ENCODE results near the gene STAG1. TPM values are rescaled to one million over a fixed set of nuclear protein-coding genes. Genes with fewer than 3 reads are reported as not detected.
"Not testable (repeated sequence)": the region's sequence is repeated elsewhere in the genome, so short reads cannot be mapped to it uniquely, and the experiment has no call there.

STAG1 gene
- total RNA-seq, 4 donors from 2014 or later, result 39.3 to 53.3 (median 51.3) TPM

DNA sequence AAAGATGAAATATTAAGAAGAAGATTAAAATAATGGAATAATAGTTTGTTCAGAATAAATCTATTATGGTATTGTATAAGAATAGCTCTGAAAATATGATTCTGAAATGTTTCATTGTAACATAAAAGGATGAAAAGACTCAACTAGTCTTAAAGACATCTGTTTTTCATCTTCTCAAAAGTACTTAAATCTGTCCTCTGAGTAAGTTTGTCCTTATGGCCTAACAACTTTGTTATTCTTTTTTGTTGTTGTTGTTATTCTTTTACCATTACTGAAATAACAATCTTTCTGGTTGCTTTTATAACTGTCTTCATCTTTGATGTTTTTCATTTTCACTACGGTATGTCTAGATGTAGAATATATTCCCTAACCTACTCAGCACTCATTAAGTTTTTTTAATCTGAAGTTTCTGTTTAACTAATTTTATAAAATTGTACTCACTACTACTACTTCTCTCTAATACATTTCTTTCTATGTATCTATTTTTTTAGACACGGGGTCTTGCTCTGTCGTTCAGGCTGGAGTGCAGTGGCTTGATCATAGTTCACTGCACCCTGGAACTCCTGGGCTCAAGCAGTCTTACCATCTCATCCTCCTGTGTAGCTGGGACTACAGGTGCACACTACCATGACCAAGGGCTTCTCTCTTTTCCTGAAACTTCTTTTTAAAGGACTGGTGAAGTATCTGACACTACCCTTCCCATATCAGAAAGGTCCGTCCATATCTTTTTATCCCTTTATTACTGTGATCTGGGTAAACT lies 261.4 kb downstream of the STAG1 start:
- TF ChIP-seq POLR2A (IDR thresholded peaks at IDR 0.05) (no peak), POLR2AphosphoS5 (IDR thresholded peaks at IDR 0.05) (no peak), EP300 (IDR thresholded peaks at IDR 0.05) (no peak)
- TF ChIP-seq, protein P1, sequence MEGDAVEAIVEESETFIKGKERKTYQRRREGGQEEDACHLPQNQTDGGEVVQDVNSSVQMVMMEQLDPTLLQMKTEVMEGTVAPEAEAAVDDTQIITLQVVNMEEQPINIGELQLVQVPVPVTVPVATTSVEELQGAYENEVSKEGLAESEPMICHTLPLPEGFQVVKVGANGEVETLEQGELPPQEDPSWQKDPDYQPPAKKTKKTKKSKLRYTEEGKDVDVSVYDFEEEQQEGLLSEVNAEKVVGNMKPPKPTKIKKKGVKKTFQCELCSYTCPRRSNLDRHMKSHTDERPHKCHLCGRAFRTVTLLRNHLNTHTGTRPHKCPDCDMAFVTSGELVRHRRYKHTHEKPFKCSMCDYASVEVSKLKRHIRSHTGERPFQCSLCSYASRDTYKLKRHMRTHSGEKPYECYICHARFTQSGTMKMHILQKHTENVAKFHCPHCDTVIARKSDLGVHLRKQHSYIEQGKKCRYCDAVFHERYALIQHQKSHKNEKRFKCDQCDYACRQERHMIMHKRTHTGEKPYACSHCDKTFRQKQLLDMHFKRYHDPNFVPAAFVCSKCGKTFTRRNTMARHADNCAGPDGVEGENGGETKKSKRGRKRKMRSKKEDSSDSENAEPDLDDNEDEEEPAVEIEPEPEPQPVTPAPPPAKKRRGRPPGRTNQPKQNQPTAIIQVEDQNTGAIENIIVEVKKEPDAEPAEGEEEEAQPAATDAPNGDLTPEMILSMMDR (IDR thresholded peaks at IDR 0.05), result no peak
- no peak overlapping the region for H3K4me3 ChIP-seq
- no peak for ATAC-seq
- H3K27me3 ChIP-seq, result no peaks in the 10 kb centered on the region
- no peaks in the 10 kb centered on the region for H3K4me1 ChIP-seq
- H3K27ac ChIP-seq, result no peak overlapping the region
- 95 to 100% methylated on average over 2 to 4 of the region's 4 CpGs for WGBS, 2 donors (ENCODE audit: low coverage in 1 of 2)
- peaks cover 0 to 64% of the 10 kb centered on the region in 2 donors for H3K36me3 ChIP-seq
- H3K9me3 ChIP-seq, result no peaks in the 10 kb centered on the region

DNA sequence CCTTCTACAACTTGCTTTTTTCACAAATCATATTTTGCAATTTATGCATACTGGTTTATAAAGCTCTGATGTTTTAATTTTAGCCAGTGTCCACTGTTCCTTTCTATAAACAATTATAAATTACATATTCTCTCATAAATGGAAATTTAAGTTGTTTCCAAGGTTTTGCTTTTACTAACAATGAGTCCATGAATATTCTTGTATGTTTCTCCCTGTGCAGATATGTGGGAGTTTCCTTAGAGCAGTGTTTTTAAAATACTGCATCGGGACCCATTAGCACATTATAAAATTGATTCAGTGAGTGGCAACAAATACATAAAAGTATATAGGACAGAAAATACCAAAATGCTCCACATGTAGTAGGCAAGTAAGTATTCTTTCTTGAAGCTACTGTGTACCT lies 266.4 kb downstream of the STAG1 start:
- no peak for TF ChIP-seq EP300 (IDR thresholded peaks at IDR 0.05)
- no peak for TF ChIP-seq POLR2A (IDR thresholded peaks at IDR 0.05)
- TF ChIP-seq POLR2AphosphoS5 (IDR thresholded peaks at IDR 0.05), result no peak
- TF ChIP-seq, protein P1 (IDR thresholded peaks at IDR 0.05), result no peak
- Histone ChIP-seq H3K36me3 (peaks cover 0 to 28% of the 10 kb centered on the region in 2 donors), H3K4me3 (no peak overlapping the region), H3K4me1 (no peaks in the 10 kb centered on the region), H3K27me3 (no peaks in the 10 kb centered on the region), H3K9me3 (no peaks in the 10 kb centered on the region), H3K27ac (no peak overlapping the region)
- ATAC-seq, result no peak
- WGBS, 2 donors (ENCODE audit: low coverage in 1 of 2), result 50 to 88% methylated on average over 1 of the region's 1 CpG

DNA sequence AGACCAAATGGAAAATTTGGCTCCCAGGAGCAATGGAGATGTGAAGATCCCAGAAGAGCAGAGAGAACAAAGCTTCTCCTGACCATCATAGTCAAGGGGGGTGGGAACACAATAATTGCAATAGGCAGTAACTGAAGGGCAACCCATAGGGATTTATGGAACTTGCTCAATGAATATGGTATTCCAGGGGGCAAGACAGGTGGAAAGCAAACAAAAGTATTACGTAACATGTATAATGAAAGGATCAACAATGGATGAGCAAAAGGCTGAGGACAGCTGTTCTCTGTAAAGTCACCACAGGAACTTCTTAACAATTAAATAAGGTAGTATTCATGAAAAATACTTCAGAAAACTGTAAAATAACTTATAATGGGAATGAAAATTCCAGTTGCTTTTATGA lies 275.9 kb downstream of the STAG1 start:
- no peak overlapping the region for H3K27ac ChIP-seq
- peaks cover 0 to 41% of the 10 kb centered on the region in 2 donors for H3K36me3 ChIP-seq
- H3K27me3 ChIP-seq, result no peaks in the 10 kb centered on the region
- H3K4me1 ChIP-seq, result no peaks in the 10 kb centered on the region
- no peak for ATAC-seq
- TF ChIP-seq POLR2A (IDR thresholded peaks at IDR 0.05) (no peak), POLR2AphosphoS5 (IDR thresholded peaks at IDR 0.05) (no peak), EP300 (IDR thresholded peaks at IDR 0.05) (no peak)
- TF ChIP-seq, protein P1 (IDR thresholded peaks at IDR 0.05), result no peak
- 100% methylated on average over 1 of the region's 1 CpG for whole genome bisulfite sequencing, 2 donors (ENCODE audit: low coverage in 1 of 2)
- H3K4me3 ChIP-seq, result no peak overlapping the region
- H3K9me3 ChIP-seq, result no peaks in the 10 kb centered on the region

DNA sequence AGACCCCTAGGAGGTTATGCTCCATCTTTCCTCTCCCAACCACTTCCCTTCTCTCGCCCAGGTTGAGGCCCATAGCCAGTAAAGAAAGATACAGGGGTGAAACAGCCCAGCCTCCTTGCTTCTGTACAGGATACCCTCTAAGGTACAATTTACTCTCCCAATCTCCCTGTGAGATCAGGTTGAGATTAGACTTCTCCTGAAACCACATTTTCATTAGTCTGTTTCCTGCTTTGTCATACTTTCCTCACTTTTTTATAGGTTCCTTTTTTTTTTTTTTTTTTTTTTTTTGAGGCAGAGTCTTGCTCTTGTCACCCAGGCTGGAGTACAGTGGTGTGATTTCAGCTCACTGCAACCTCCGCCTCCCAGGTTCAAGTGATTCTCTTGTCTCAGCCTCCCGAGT lies 277.3 kb downstream of the STAG1 start:
- not testable (repeated sequence) for H3K27ac ChIP-seq, H3K4me3 ChIP-seq, ATAC-seq, H3K4me1 ChIP-seq, H3K27me3 ChIP-seq, H3K9me3 ChIP-seq
- peaks cover 0 to 48% of the 10 kb centered on the region in 2 donors for H3K36me3 ChIP-seq
- WGBS, 2 donors (ENCODE audit: low coverage in 1 of 2), result 96 to 100% methylated on average over 1 to 2 of the region's 3 CpGs

DNA sequence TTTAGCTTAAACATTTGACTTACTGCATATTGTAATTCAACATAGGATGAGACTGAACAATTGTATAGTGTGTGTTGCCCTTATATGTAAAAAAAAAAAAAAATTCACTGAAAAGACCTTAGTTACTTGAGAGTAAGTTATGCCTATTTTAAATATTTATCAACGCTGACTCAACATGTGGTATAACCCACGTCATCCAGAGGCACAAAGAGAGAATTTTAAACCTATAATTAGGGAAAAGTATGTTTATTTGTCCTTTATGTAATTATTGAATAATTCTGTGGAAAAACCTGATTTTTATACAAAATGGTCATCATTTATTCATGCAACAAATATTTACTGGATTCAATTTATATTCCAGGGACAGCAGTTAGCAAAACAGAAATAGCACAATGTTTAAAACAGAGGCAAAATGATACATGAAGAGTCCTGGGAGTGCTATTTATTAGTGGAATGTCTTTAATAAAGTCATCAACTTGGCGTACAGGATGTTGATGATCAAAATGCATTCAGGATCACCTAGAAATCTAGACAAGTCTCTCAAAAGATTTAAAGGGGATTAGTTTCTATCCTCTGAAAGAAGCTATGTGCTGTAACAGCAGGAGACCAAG lies 278.4 kb downstream of the STAG1 start:
- ATAC-seq, result no peak
- Histone ChIP-seq H3K9me3 (no peaks in the 10 kb centered on the region), H3K4me1 (no peaks in the 10 kb centered on the region), H3K27me3 (no peaks in the 10 kb centered on the region), H3K4me3 (no peak overlapping the region), H3K27ac (no peak overlapping the region), H3K36me3 (peaks cover 0 to 49% of the 10 kb centered on the region in 2 donors)
- TF ChIP-seq EP300 (IDR thresholded peaks at IDR 0.05) (no peak), POLR2A (IDR thresholded peaks at IDR 0.05) (no peak), POLR2AphosphoS5 (IDR thresholded peaks at IDR 0.05) (no peak)
- TF ChIP-seq, protein P1 (IDR thresholded peaks at IDR 0.05), result no peak
- 59 to 65% methylated on average over 3 of the region's 3 CpGs for WGBS, 2 donors (ENCODE audit: low coverage in 1 of 2)
